ENCODE data around the gene ZNF701.

- TF ChIP-seq EZH2 (IDR thresholded peaks at IDR 0.05; ENCODE audit: insufficient read depth, poor library complexity, severe bottlenecking): no peak
- TF ChIP-seq EZH2phosphoT487 (IDR thresholded peaks at IDR 0.05; ENCODE audit: insufficient read depth, low read depth): no peak
Observed at GRCh38 chr19:52621376-52621775, 51.3 kb downstream of the ZNF701 start.
